HEK293 (cell line): Measurements from ENCODE around the gene NRL.

Source experiments
- CTCF ChIP-seq: fragments of 450-650 bp; formaldehyde crosslinking; IDR thresholded peaks from 2 replicates; pipeline ENCODE4 v1.5.1; 2016; ENCODE audit warnings: missing biosample characterization, missing genetic modification characterization
- ZBTB21 ChIP-seq: fragments of 450-650 bp; formaldehyde crosslinking; IDR thresholded peaks from 2 replicates; pipeline ENCODE4 v1.5.1; 2017; ENCODE audit warnings: missing biosample characterization, missing genetic modification characterization
- ZNF626 ChIP-seq: fragments of 450-650 bp; sonication (Bioruptor Pico); formaldehyde crosslinking; IDR thresholded peaks from 2 replicates; pipeline ENCODE4 v1.5.1; 2018; ENCODE audit warnings: missing biosample characterization, missing genetic modification characterization, inconsistent platforms

DNA sequence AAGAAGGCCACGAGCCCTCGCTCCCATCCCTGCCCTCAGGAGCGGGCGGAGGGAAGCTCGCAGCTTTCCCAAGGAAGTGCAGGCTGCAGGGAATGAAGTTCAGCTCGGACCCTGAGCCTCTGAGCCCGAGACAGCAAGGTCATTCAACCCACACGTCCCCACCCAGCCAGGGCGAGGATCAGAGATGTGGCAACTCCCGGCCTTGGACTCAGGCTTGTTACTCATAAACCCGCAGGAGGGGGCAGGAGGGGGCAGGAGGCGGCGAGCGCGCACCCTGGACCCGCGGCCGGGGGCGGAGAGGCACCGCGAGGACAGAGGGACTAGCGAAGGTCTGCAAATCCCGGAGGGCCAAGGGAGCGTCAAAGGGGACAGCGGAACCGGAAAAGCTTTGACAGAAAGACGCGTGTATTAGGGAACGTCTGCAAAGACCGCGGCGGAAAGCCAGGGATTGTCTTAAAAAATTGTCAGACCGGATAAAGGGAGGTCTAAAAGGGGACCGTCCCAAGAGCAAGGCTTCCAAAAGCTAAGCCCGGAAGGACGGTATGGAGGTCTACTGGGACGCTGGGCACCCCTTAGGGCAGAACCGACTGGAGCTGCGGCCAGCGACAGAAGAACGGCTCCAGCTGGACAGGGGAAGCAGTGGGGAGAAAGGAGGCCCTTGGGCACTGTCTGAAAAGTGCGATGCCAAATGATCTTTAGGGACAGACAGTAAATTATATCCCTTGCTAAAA, 783 bp downstream of the NRL start:
- no peak; the same call in 1 of the 2 replicates for TF ChIP-seq ZBTB21 (tag by site-specific recombination)
- no peak for TF ChIP-seq ZNF626
- TF ChIP-seq CTCF (tag by site-specific recombination) = no peak; the same call in 1 of the 2 replicates
